Measurements from ENCODE around the gene ISG20.
"Not testable (repeated sequence)": the region's sequence is repeated elsewhere in the genome, so short reads cannot be mapped to it uniquely, and the experiment has no call there.

The ISG20 gene

DNA sequence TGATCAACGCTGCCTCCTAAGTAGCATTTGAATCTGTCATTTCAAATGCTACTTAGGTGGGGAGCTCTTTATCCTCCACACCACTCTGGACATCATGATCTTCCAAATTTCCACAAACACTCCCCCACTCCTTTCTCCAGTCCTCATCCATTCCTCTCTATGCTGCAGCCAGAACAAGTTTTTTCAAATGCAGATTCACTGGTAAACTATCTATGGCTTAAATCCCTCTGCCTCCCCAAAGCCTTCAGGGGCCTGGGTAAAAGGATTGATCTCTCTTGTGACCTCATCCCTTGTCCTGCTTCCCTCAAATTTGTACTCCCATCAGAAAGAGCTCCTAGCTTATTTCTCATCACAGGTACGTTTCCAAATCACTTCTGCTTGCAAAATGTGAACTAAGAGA is 19.0 kb upstream of the ISG20 start:
- DNase-seq: no peak

DNA sequence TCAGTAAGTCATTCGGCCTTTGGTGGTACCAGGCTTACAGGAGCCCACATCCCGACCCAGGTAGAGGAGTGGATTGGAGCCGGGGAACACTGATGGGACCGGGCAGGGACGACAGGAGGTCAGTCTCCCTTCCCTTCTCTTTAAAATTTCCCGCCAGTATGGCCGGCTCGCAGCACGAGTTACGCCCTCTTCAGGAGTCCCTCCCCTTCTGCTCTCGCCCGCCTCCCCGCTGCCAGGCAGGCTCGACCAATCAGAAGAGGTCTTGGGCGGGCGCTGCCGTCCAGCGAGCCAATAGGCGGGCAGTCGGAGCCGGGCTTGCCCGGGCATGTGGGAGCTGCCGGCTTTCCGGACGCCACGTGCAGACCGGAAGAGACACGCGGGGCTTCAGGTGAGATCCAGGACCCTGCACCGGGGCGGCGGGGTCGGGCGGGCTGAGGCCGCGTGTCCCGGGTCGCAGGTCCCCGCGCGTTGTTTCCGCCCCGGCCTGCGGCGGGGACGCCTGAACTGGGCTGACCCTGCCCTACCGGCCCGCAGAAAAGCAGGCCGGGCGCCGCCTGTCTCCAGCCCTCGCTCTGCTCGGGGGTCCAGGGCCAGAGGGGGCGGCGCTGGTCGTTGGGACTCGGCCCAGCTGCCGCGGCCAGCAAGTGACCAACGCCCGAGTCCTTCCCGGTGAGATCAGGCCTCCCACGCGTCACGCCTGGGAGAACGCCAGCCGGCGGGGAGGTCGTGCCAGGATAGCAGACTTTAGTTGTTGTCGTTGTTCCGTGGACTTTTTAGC is 17.6 kb upstream of the ISG20 start, which contains the start of gene AEN:
AEN (plus strand) TSS at position 346 of the 778 bp plus-strand sequence. CDS start 4,870 bp downstream, outside the sequence.
- DNase-seq: peak; percentile 89

DNA sequence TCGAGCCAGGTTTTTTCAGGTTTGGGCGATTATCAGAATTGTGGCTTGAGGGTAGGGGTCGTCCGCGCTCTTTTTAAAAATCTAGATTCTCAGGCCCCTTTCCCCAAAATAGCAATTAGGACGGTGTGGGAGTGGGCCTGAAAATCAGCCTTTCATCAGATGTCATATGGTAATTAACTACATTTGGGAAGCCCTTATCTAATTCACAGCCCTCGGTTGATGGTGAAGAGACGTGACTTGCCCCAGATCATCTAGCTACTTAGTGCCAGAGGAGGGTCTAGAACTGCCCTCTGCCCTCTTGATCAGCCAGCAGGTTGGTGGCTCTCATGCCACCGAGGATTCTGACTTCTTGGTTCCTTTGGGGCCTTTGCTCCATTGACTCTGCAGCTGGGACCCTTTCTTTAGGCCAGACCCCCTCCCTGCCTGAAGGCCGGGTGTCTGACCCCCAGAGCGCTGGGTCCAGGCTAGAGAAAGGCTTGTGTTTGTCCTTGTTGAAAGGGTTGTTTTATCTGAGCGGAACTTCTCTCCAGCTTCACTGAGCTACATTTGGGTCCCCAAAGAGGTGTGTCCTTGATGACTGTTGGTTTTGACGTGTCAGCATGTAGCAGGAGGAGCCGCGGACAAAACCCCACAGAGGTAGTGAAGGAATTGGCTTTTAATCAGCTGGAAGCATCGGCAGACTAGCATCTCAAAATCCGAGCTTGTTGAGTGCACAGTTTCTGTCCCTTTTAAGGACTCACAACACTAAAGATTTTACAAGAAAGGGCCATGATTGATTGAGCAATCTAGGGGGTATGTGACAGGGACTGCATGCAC is 16.8 kb upstream of the ISG20 start:
- peak; percentile 14 for DNase-seq

DNA sequence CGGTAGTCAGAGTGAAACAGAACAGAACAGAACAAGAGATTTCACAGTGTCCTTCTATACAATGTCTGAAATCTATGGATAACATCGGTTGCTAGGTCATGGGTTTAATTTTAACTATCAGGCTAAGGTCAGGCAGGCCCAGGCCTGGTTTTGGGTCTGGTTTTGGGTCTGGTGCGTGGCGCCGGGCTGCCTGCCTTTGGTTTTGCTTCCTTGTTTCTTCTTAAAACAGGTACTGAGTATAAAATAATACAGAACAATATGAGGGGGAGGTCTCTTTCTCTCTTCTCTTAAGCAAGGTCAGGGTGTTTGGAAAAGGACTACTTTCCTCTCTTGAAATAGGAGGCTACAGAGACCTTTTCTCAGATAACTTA is 16.2 kb upstream of the ISG20 start:
- DNase-seq: no peak

DNA sequence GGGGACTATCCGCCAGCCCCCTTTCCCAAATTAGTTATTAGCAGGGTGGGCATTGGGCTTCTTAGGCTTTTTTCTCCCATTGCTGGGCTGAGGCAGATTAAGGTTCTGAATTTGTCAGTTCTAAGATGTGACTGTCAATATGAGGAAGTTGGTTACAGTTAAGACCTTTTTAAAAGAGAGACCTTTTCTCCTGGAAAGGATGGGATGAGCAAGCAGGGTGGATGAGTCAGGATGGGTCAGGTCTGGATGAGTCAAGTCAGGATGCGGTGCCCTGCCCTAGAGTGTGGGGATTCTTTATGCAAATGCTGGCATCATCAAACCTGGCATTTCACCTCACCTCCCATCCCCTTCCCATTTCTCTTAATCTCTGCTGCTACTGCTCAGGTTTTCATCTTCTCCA is 15.8 kb upstream of the ISG20 start:
- DNase-seq: no peak

DNA sequence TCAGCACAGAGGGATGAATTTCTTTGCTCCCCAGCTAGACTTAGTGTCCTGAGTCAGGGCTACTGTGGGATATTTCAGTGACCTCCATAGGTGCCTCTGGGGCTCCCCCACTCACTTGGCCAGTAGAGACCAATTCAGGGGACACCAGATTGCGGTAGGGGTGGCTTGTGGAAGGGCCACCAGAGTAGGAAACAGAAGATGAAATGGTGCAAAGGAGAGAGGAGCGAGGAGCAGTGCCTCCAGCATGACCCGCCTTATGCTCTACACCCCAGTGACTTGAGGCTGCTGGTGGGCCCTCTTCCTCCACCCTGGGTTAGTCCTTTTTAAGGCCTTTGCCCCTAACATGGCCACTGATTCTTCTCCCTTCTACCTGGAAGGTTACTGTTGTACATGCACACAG is 15.2 kb upstream of the ISG20 start:
- DNase-seq: no peak

DNA sequence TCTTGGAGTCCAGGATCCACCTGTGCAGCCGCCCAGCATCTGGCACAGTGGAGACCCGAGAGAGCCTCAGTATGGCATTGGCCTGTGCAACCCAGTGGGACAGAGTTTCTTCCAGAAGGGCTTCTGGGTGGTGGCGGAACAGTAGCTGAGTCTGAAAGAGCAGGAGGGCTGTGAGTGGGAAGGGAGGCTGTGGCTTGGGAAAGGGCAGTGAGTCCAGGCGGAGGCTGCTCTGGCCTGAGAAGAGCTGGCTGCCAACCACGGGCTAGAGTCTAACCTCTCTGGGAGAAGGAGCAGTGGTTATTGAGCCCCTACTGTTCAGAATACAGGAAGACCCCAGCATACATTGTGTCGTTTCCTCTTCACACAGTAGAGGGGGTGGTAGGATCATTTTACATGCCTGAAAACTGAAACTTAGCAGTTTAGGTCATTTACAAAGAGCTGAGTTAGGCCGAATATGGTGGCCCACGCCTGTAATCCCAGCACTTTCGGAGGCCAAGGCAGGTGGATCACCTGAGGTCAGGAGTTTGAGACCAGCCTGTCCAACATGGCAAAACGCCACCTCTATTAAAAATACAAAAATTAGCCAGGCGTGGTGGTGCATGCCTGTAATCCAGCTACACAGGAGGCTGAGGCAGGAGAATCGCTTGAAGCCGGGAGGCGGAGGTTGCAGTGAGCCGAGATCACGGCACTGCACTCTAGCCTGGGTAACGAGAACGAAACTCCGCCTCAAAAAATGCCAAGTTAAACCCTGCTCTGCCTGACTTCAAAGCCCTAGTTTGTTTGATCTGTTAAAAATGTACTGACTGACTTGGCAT is 14.5 kb upstream of the ISG20 start:
- peak; percentile 33 for DNase-seq

DNA sequence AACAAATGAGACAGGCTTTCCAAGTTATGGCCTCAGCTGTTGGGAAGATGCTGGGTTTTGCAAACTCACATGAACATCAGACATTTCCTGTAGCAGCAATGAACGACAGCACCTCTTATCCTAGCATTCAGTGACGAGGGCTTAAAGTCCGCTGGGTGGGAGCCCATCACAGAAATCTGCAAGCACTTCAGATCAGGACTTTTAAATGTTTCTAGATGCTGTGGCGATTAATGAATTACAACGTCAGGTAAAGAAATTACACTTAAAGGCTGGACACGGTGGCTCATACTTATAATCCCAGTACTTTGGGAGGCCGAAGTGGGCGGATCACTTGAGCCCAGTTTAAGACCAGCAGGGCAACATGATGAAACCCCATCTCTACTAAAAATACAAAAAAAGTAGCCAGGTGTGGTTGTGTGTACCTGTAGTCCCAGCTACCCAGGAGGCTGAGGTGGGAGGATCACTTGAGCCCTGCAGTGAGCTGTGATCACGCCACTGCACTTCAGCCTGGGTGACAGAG is 13.8 kb upstream of the ISG20 start:
- no peak for DNase-seq

DNA sequence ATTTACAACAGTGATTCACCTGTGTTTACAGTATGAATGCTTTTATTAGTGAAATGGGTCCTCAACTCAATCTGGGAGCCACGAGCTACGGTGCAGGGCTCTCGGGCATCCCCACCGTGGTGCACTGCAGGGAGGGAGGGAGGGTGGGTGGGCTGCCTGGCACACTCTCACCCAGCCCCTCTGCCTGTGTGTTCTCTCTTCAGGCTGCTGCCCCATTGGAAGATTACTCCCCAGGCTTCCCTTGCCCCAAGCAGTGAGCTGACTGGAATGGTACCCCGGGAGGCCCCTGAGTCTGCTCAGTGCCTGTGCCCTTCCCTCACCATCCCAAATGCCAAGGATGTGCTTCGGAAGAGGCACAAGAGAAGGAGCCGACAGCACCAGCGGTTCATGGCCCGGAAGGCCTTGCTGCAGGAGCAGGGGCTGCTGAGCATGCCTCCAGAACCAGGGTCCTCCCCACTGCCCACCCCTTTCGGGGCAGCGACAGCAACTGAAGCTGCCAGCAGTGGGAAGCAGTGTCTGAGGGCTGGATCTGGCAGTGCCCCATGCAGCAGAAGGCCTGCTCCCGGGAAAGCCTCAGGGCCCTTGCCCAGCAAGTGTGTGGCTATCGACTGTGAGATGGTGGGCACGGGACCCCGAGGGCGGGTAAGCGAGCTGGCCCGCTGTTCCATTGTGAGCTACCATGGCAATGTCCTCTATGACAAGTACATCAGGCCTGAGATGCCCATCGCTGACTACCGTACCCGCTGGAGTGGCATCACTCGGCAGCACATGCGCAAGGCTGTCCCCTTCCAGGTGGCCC is 12.7 kb upstream of the ISG20 start:
- DNase-seq: no peak

DNA sequence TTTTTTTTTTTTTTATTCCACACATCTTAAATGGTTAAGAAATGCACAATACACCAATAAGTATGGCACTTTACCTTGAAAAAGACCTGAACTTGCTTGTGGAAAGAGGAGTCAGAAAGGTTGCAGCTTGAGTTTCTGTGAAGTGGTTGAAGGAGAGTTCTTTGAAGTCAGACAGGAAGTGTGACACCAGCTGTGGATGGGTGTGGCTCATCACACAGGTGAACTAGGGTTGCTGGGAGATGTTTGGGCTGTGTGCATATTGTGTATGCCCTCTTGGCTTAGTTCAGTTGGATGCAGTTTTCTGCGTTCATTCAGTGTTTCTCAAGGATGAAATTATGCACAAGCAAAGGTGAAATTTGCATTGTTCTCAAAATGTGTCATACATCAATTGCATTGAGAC is 11.4 kb upstream of the ISG20 start:
- peak; percentile 51 for DNase-seq

DNA sequence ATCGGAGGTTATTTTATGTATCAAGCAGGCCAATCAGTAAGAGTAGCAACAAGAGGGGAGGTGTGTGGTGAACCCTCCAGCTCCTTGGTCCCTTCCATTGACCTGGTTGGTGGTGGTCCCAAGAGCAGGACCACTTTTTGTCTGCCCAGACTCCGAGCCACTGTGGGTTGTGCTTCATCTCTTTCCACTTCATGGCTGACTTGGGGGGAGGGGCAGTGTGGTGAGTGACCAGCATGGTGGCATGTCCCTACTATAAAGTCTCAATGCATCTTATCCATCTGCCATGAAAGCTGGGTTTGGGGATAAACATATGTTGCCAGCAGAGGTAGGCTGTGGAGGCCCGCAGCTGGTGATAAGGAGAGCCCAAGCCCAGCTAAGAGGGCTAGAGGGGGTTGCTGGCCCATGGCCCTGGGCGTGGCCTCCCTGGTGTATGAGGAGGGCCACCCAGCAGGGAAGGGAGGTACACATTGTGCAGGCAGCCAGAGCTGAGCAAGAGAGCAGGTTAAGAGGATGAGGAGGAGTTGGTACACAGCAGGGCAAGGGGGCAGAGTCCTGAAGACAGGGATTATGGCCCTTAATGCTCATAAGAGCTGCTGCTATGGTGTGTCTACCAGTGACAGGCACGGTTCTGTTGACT is 10.7 kb upstream of the ISG20 start:
- no peak for DNase-seq

DNA sequence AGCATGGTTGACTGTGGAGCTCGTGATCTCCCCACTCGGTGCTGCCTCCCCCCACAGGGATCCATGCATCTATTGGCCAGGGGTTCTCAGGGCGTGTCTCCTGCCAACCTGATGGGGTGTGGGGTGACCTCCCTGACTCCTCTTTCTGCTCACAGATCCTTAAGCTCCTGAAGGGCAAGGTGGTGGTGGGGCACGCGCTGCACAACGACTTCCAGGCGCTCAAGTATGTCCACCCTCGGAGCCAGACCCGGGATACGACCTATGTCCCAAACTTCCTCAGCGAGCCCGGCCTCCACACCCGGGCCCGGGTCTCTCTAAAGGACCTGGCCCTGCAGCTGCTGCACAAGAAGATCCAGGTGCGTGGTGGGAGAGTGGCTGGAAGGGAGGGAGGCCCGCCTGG is 9.7 kb upstream of the ISG20 start:
- no peak for DNase-seq

DNA sequence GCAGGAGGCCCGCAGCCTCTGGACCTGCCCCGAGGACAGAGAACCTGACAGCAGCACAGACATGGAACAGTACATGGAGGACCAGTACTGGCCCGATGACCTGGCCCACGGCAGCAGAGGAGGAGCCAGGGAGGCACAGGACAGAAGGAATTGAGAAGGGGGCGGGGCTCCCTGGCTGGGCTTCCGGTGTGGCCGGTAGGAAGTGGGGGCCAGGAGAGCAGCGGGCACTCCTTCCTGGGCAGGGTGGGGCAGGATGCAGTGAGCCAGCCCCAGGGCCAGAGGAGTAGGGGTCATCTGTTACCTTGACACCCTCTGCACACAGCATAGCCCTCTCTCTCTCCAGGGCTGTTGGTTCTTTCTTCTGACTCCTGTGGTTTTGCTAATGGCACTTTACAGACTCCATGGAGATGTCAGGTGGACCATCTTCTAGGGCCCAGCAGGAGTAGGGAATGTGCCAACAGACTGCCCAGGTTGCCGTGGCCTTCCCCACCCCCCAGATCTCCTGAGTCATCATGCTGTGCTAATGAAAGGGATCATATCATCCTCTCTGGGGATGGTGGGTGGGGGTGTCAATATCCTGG is 8.6 kb upstream of the ISG20 start:
- DNase-seq: no peak

DNA sequence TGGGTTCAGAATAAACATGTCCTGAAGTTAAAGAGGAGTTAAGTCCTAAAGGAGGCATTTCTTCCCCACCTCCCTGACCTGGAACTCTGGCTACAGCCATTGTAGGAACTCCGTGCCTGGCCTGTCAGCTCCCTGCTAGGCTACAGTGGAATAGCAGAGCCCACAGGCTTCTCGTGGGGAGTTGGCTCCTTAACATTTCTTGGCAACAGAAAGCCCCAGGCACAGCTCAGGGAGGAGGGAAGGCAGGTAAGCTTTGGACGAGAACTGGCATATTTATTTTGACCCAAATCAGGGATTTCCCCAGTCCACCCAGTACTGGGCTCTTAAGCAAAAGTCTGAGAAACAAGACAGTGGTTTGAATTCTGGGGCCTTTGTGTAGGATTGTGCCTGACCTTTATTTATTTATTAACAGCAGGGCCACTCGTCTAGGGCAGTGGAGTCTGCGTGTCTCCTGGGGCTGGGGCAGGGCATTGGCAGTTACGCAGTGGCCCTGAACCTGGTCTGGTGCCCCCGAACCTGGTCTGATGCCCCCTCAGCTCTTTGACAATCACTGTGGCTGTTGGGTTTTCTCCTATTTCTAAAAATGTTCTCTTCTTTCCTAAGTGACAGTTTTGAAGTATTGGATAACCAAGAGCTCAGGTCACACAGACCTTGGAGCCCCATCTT is 7.9 kb upstream of the ISG20 start:
- no peak for DNase-seq

DNA sequence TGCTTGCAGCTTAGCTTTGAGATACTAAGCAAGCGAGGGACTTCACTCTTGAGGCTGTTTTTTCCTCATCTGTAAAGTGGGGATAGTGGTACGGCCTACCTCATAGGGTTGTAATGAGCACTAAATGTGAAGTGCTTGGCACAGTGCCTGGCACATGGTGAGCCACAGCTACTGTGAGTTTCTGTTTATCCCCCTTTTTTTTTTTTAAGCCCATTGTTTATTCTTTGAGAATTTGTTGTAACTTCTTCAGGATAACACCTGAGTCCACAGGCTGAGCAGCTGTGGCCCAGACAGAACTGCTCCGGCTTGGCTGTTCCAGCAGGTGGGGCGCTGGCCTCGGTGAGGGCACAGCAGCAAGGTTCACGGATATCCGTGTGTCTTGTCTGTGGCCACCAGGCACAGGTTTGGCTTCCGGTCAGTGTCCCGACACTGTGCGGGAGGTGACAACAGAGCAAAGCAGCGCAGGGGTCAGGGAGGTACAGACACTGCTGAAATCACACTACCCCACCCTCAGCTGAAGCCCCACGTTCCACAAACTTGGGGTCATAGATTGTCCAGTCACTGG is 7.3 kb upstream of the ISG20 start:
- no peak for DNase-seq

DNA sequence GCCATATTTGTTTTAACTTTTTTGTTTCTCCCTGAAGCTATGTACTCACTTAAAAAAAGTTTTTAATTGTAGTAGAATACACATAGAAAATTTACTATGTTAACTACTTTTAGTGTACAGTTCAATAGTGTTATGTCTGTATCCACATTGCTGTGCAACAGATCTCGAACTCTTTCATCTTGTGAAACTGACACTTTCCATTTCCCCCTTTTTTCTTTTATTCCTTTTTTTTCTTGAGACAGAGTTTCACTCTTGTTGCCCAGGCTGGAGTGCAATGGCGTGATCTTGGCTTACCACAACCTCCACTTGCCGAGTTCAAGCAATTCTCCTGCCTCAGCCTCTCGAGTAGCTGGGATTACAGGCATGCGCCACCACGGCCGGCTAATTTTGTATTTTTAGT is 6.0 kb upstream of the ISG20 start:
- not testable (repeated sequence) for DNase-seq

DNA sequence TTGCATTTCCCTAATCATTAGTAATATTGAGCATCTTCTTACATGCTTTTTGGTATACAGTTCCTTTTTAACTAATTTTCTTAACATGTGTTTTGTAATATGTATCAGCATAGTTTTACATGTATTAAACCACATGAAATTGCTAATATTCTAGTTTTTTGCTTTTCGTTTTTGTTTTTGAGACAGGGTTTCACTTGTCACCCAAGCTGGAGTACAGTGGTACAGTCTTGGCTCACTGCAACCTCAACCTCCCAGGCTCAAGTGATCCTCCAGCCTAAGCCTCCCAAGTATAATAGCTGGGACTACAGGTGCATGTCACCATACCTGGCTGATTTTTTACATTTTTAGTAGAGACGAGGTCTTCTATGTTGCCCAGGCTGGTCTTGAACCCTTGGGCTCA is 4.4 kb upstream of the ISG20 start:
- no peak for DNase-seq

DNA sequence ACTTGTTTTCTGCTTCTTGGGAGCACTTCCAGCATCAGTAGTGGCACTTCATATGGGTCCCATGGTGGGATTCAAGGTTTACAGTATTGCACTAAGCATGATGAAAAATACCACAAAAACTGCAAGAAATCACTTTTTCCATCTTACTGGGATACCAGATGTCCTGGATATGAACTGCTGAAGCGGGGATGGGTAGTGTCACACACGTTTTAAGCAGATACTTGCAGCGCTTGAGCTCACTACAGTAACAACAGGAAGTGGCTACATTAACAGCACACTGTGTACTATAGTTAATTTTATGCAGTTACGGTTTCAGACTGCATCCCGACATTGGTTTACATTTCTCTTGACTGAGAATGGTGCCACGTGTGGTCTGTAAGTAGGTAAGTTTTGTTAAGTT is 3.5 kb upstream of the ISG20 start:
- no peak for DNase-seq

DNA sequence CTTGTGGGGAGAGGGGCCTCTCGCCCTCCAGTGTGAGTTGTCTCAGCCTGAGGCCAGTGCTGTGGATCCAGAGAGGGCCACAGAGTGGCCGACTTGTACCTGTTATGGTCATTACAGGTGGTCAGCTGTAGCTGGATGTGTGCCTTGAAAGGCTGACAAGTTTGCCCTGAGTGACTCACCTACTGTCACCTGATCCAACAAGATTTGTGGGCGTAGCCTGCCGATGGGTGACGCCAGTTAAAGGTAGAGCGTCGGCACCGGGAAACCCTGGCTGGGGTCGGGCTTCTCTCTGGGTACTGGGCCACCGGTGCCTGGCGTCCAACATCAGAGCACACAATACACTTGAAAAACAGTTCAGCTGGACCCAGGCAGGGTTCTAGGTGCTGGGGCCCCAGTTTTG is 2.8 kb upstream of the ISG20 start:
- DNase-seq: peak; percentile 66

DNA sequence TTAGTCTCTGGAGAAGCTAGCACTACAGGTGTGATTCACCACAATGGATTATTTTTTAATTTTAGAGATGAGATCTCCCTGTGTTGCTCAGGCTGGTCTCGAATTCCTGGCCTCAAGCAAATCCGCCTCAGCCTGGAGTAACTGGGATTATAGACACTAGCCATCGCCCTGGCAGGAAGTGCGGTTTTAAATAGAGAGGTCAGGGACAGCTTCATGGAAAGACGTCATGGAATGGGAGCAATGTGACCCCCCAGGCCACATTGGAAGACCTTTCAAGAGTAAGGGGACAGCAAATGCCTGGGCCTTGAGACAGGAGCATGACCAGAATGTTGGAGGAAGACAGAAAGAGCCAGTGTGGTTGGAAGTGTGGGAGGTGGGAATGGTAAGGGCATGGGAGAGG is 2.2 kb upstream of the ISG20 start:
- no peak for DNase-seq
